Adrenal gland (tissue), 5 donors: ENCODE measurements around the gene FYTTD1.

ENCODE experiments used
- POLR2A ChIP-seq, 2 donors: fragments of 450-650 bp; IDR thresholded peaks; one replicate each; pipeline ENCODE4 v1.6.1; 2017; ENCODE audit warnings: antibody characterized with exemption in 2 of 2, mild to moderate bottlenecking in 2 of 2, moderate library complexity in 1 of 2
- TF ChIP-seq, protein P1 (sequence below), 6 experiments: fragments of 450-650 bp in 4 of 6; fragments of 200-600 bp in 2 of 6; sonication (generic) in 1 of 6; IDR thresholded peaks; 1 replicate in 5 of 6; 2 replicates in 1 of 6; pipeline versions ENCODE4 v1.5.1 to v1.8.0; 2016 to 2021; ENCODE audit warnings: antibody characterized with exemption in 6 of 6, mild to moderate bottlenecking in 2 of 6, moderate library complexity in 1 of 6
- donor health status: DM: no; HTN: no; CAD: no.

DNA sequence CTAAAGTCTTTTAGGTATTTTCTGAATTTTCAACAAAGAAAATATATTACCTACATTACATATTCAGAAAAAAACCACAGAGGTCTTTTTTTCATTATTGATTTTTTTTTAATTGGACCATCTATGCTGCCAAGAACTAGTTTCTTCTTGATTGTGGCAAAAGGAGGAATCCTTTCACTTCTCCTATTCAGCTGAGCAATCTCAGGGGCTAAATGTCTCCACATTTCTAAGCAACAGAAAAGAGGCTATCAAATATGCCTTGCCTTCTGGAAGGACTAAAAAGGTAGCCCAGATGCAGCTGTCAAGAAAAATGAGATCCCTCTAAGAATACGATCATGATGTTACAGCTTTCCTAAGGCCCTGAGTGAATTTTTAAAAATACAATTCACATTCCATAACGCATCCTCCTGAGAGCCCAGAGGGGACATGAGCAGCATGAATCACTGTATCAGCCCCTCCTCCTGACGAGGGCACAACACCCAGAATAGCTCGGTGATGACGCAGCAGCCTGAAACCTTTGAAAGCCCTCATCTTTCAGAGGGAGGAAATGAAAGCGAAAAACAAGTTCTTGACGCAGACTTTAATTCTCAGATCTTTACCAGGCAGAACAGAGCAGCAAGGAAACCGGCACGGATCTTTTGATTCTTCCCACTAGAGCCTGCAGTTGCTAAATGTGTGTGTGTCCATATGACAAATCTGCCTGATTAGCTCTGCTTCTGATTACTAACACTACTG, 37.5 kb upstream of the FYTTD1 start:
- peak; percentile 54 to 90 for TF ChIP-seq POLR2A (IDR thresholded peaks at IDR 0.05)
- TF ChIP-seq, protein P1, sequence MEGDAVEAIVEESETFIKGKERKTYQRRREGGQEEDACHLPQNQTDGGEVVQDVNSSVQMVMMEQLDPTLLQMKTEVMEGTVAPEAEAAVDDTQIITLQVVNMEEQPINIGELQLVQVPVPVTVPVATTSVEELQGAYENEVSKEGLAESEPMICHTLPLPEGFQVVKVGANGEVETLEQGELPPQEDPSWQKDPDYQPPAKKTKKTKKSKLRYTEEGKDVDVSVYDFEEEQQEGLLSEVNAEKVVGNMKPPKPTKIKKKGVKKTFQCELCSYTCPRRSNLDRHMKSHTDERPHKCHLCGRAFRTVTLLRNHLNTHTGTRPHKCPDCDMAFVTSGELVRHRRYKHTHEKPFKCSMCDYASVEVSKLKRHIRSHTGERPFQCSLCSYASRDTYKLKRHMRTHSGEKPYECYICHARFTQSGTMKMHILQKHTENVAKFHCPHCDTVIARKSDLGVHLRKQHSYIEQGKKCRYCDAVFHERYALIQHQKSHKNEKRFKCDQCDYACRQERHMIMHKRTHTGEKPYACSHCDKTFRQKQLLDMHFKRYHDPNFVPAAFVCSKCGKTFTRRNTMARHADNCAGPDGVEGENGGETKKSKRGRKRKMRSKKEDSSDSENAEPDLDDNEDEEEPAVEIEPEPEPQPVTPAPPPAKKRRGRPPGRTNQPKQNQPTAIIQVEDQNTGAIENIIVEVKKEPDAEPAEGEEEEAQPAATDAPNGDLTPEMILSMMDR (IDR thresholded peaks at IDR 0.05) = no peak
